T-helper 17 cell (primary cell): ENCODE results near the gene CDH11. TPM values are rescaled to one million over a fixed set of nuclear protein-coding genes. Genes with fewer than 3 reads are reported as not detected.

Experiments used
- ATAC-seq: fragments of 150-1000 bp; cut with Tn5 transposase; 2 replicates; pipeline ENCODE4 v1.10.0; 2021; ENCODE audit warnings: mild to moderate bottlenecking, moderate library complexity
- DNase-seq, 3 donors: peaks; one replicate each; pipeline versions ENCODE4 v3.0.0 to v3.0.0-alpha.2; 2020 to 2021
- H3K9me3 ChIP-seq: one replicate; pipeline ENCODE4 v1.7.0; 2013; ENCODE audit warnings: low read length, mild to moderate bottlenecking; ENCODE audit not compliant: control insufficient read depth, poor library complexity, severe bottlenecking
- H3K27ac Mint-ChIP-seq: one replicate; pipeline ENCODE4 v1.8.0; 2022; ENCODE audit warnings: mild to moderate bottlenecking, moderate library complexity, mixed read lengths
- H3K27me3 Mint-ChIP-seq: one replicate; pipeline ENCODE4 v1.8.0; 2022; ENCODE audit warnings: mixed read lengths
- H3K36me3 Mint-ChIP-seq: one replicate; pipeline ENCODE4 v1.8.0; 2022; ENCODE audit warnings: low read depth, mixed read lengths
- H3K4me1 Mint-ChIP-seq: one replicate; pipeline ENCODE4 v1.8.0; 2022; ENCODE audit warnings: mild to moderate bottlenecking, mixed read lengths
- H3K4me3 Mint-ChIP-seq: one replicate; pipeline ENCODE4 v1.8.0; 2022; ENCODE audit warnings: mild to moderate bottlenecking, moderate library complexity, mixed read lengths
- total RNA-seq, 4 donors: library from RNA in 2 of 4; stranded (reverse) in 2 of 4; gene quantifications; one replicate each; pipeline ENCODE4 v1.2.3 and lab custom pipeline; 2022 to 2026

CDH11 gene
- total RNA-seq, 2 donors from 2014 or later = not detected

DNA sequence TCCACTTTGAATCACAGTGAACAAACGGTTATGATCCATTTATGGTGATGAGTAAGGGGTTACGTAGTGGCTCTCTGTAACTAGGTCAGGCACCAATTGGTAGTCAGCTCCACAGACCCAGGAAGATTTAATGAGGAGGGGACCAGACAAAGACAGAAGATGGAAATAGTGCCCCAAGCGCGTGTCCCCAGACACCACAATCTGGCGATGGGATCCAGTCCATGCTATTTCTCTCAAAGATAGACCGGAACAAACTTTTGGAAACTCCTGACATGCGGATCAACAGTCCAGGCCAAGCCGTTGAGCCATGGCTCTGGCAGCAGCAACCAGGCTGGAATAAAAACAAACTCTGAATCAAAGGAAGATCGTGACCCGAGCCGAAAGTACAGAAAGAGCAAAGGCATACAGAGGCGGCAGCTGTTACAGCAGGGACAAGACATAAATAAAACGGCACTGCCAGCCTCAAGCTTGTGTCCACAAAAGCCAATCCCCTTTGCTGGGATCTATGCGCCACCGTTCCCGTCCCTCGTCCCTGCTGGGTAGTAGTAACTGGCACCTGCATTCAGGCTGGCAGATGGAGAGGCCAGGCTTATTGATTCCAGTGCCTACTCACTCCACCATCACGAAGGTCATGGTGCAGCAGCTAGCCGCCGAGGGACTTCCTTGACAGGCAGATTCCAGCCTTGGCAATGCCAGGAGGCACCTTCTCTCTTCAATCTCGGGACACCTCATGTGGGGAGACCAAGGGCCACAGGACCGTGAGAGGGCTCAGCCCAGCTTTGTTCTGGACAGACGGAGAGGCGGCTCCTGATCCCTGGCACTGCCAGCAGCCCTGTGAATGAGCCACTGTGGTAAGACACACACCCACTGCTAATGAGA is 50.2 kb downstream of the CDH11 start:
- H3K4me1 Mint-ChIP-seq = no peaks in the 10 kb centered on the region

GRCh38 chr16:65070831-65071432 is 50.9 kb downstream of the CDH11 start:
- Mint-ChIP-seq H3K27me3 (no peaks in the 10 kb centered on the region), H3K4me1 (no peaks in the 10 kb centered on the region), H3K4me3 (no peak overlapping the region), H3K36me3 (no peaks in the 10 kb centered on the region), H3K27ac (no peak overlapping the region)
- no peaks in the 10 kb centered on the region for H3K9me3 ChIP-seq
- ATAC-seq (no peak), DNase-seq (no peak)

More for the DNA sequence above, 50.2 kb downstream of the CDH11 start:
- H3K36me3 Mint-ChIP-seq = no peaks in the 10 kb centered on the region
- DNase-seq (no peak), ATAC-seq (no peak)
- H3K9me3 ChIP-seq = no peaks in the 10 kb centered on the region
- H3K27me3 Mint-ChIP-seq = no peaks in the 10 kb centered on the region
- H3K27ac Mint-ChIP-seq = no peak overlapping the region
- H3K4me3 Mint-ChIP-seq = no peak overlapping the region

GRCh38 chr16:65069766-65070165 is 52.1 kb downstream of the CDH11 start:
- no peaks in the 10 kb centered on the region for H3K36me3 Mint-ChIP-seq
- H3K27ac Mint-ChIP-seq = no peak overlapping the region
- no peaks in the 10 kb centered on the region for H3K4me1 Mint-ChIP-seq
- ATAC-seq = no peak
- no peaks in the 10 kb centered on the region for H3K27me3 Mint-ChIP-seq
- DNase-seq = no peak
- H3K4me3 Mint-ChIP-seq = no peak overlapping the region
- no peaks in the 10 kb centered on the region for H3K9me3 ChIP-seq

GRCh38 chr16:65069065-65069464 is 52.8 kb downstream of the CDH11 start:
- no peak overlapping the region for H3K4me3 Mint-ChIP-seq
- ATAC-seq (no peak), DNase-seq (no peak)
- H3K9me3 ChIP-seq = no peaks in the 10 kb centered on the region
- no peaks in the 10 kb centered on the region for H3K27me3 Mint-ChIP-seq
- H3K4me1 Mint-ChIP-seq = no peaks in the 10 kb centered on the region
- H3K27ac Mint-ChIP-seq = no peak overlapping the region
- no peaks in the 10 kb centered on the region for H3K36me3 Mint-ChIP-seq

- H3K36me3 Mint-ChIP-seq = no peaks in the 10 kb centered on the region
- ATAC-seq = no peak
Observed at GRCh38 chr16:65068151-65068740, 53.6 kb downstream of the CDH11 start.

DNA sequence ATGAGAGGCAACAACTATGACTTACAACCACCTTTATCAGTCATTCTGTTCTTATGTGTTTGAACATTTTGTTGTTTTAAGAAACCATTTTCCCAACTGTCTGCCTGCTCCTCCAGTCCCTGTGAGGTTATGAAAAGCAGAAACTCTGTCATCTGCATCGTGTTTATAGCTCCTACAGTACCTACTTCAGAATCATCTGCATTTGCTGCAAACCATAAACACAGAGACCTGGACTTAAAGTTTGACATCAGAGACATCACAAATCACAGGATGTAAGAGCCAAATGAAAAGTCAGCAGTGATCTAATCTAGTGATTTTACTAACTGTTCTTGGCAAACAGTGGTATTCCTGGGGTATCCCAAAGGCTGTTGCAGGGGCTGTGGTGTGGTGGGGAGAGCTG is 55.2 kb downstream of the CDH11 start:
- DNase-seq = no peak
- H3K27ac Mint-ChIP-seq = no peak overlapping the region
- H3K36me3 Mint-ChIP-seq = no peaks in the 10 kb centered on the region
- no peaks in the 10 kb centered on the region for H3K9me3 ChIP-seq
- H3K4me1 Mint-ChIP-seq = no peaks in the 10 kb centered on the region
- no peak overlapping the region for H3K4me3 Mint-ChIP-seq
- no peaks in the 10 kb centered on the region for H3K27me3 Mint-ChIP-seq
- ATAC-seq = no peak

More at GRCh38 chr16:65068151-65068740, 53.6 kb downstream of the CDH11 start:
- no peak overlapping the region for H3K4me3 Mint-ChIP-seq
- H3K27me3 Mint-ChIP-seq = no peaks in the 10 kb centered on the region
- no peaks in the 10 kb centered on the region for H3K9me3 ChIP-seq
- H3K27ac Mint-ChIP-seq = no peak overlapping the region
- DNase-seq = no peak
- no peaks in the 10 kb centered on the region for H3K4me1 Mint-ChIP-seq

DNA sequence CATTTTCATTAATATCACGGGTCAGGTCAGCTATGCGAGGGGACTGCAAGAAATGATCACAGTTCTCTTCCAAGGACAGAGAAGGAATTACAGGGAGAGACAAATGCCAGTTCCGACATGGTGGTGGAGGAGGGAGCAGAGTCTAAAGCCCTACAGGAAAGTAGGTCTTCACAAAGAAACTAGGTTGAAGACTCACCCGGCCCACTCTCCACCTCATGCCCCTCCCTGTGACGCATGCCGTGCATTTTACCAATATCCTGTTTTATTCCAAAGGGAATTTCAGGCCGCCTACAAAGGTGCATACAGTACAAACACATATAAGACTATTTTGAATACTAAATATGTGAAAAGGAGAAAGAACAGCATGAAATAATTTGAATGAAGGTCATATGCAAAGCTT is 56.8 kb downstream of the CDH11 start:
- DNase-seq (no peak), ATAC-seq (no peak)
- H3K4me3 Mint-ChIP-seq = no peak overlapping the region
- no peaks in the 10 kb centered on the region for H3K36me3 Mint-ChIP-seq
- no peaks in the 10 kb centered on the region for H3K4me1 Mint-ChIP-seq
- H3K27ac Mint-ChIP-seq = no peak overlapping the region
- H3K27me3 Mint-ChIP-seq = no peaks in the 10 kb centered on the region
- no peaks in the 10 kb centered on the region for H3K9me3 ChIP-seq

- H3K9me3 ChIP-seq = no peaks in the 10 kb centered on the region
- Mint-ChIP-seq H3K27me3 (no peaks in the 10 kb centered on the region), H3K4me3 (no peak overlapping the region), H3K27ac (no peak overlapping the region), H3K4me1 (no peaks in the 10 kb centered on the region), H3K36me3 (no peaks in the 10 kb centered on the region)
- DNase-seq = no peak
- ATAC-seq = no peak
Observed at GRCh38 chr16:65064131-65064530, 57.7 kb downstream of the CDH11 start.

- no peaks in the 10 kb centered on the region for H3K27me3 Mint-ChIP-seq
- H3K36me3 Mint-ChIP-seq = no peaks in the 10 kb centered on the region
- no peak overlapping the region for H3K4me3 Mint-ChIP-seq
- DNase-seq (no peak), ATAC-seq (no peak)
- no peaks in the 10 kb centered on the region for H3K9me3 ChIP-seq
- no peak overlapping the region for H3K27ac Mint-ChIP-seq
- no peaks in the 10 kb centered on the region for H3K4me1 Mint-ChIP-seq
Observed at GRCh38 chr16:65062736-65063583, 58.9 kb downstream of the CDH11 start.

GRCh38 chr16:65061935-65062518 is 59.8 kb downstream of the CDH11 start:
- DNase-seq (no peak), ATAC-seq (no peak)
- Mint-ChIP-seq H3K27ac (no peak overlapping the region), H3K36me3 (no peaks in the 10 kb centered on the region), H3K4me3 (no peak overlapping the region), H3K27me3 (no peaks in the 10 kb centered on the region), H3K4me1 (no peaks in the 10 kb centered on the region)
- no peaks in the 10 kb centered on the region for H3K9me3 ChIP-seq

DNA sequence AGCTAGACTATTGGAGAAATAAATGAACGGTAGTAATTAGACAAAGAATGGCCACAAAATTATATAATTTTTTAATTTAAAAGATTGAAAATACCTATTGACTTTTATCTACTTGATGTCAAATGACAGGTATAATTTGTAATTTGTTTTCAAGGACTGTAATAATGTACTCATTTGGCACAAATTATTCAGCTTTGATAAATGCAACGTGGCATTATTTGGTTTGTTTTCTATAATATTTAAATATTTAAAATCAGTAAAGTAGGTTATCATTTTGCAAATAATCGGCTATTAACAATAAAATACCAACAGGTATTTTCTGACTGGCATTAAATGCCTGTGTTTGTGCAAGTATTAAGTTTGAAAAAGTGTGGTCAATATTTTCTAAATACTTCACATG is 60.6 kb downstream of the CDH11 start:
- H3K27ac Mint-ChIP-seq = no peak overlapping the region
- H3K4me3 Mint-ChIP-seq = no peak overlapping the region
- no peak for ATAC-seq
- no peaks in the 10 kb centered on the region for H3K9me3 ChIP-seq
- H3K4me1 Mint-ChIP-seq = no peaks in the 10 kb centered on the region
- no peak for DNase-seq
- H3K27me3 Mint-ChIP-seq = no peaks in the 10 kb centered on the region
- no peaks in the 10 kb centered on the region for H3K36me3 Mint-ChIP-seq

DNA sequence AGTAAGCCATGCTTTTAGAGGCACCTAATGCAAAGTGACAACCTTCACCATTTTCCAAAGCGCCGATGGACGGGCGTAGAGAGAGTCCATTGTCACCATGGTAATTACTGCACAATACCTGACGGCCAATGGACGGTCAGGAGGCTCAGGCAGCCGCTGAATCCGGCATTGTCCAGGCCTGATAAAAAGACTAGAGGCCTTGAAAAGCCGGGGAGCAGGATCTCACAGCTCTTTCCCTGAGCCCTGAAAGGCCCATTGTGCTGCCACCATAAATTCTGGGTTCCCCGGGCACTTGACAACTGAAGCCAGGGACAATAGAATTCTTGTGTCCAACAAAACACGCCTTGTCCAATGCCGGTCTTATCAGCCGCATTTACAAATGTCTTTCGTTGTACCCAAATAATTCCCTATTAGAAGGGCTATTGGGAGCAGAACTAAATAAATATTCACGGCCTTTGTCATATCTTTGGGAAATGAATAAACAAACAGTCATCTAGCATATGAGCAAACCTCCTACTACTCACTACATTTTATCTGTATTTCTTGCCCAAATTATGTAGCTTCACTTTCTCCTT is 62.4 kb downstream of the CDH11 start:
- DNase-seq = no peak
- Mint-ChIP-seq H3K27me3 (no peaks in the 10 kb centered on the region), H3K27ac (no peak overlapping the region), H3K4me1 (no peaks in the 10 kb centered on the region), H3K36me3 (no peaks in the 10 kb centered on the region), H3K4me3 (no peak overlapping the region)
- no peaks in the 10 kb centered on the region for H3K9me3 ChIP-seq
- no peak for ATAC-seq
